GM18868 (cell line): ENCODE measurements around the gene ISLR.

Source experiments
- ATAC-seq: cut with Tn5 transposase; IDR thresholded peaks from one replicate; pipeline ENCODE4 v1.9.1; 2021; ENCODE audit warnings: mild to moderate bottlenecking, moderate library complexity; ENCODE audit not compliant: unreplicated experiment

ISLR gene

GRCh38 chr15:74170875-74171578 lies 2.5 kb upstream of the ISLR start:
- no peak for ATAC-seq

- ATAC-seq, result no peak
These were observed 1.5 kb upstream of the ISLR start for GRCh38 chr15:74171965-74172541.

GRCh38 chr15:74172701-74173379 lies 670 bp upstream of the ISLR start:
- ATAC-seq, result no peak

GRCh38 chr15:74174219-74174957 lies 878 bp downstream of the ISLR start:
- no peak for ATAC-seq

- no peak for ATAC-seq
These were observed 1.4 kb downstream of the ISLR start for GRCh38 chr15:74174958-74175253.

- ATAC-seq, result no peak
These were observed 2.0 kb downstream of the ISLR start for GRCh38 chr15:74175271-74176191.

GRCh38 chr15:74176262-74177214 lies 3.0 kb downstream of the ISLR start:
- ATAC-seq, result no peak

- ATAC-seq, result no peak
These were observed 5.0 kb downstream of the ISLR start for GRCh38 chr15:74178326-74179100.

- ATAC-seq, result no peak
These were observed 5.8 kb downstream of the ISLR start for GRCh38 chr15:74179101-74179841.

GRCh38 chr15:74179983-74180880 lies 6.7 kb downstream of the ISLR start:
- ATAC-seq, result no peak

GRCh38 chr15:74180881-74181602 lies 7.5 kb downstream of the ISLR start:
- no peak for ATAC-seq

GRCh38 chr15:74182131-74182530 lies 8.6 kb downstream of the ISLR start:
- no peak for ATAC-seq

- no peak for ATAC-seq
These were observed 11.1 kb downstream of the ISLR start for GRCh38 chr15:74184582-74185091.

GRCh38 chr15:74185710-74186348 lies 12.3 kb downstream of the ISLR start:
- ATAC-seq, result no peak

GRCh38 chr15:74188216-74188615 lies 14.7 kb downstream of the ISLR start:
- ATAC-seq, result no peak

GRCh38 chr15:74191798-74192197 lies 18.3 kb downstream of the ISLR start:
- no peak for ATAC-seq
